GM23338 (cell line): ENCODE results near the gene VSIR. TPM values are rescaled to one million over a fixed set of nuclear protein-coding genes. Genes with fewer than 3 reads are reported as not detected.

Experiments used
- ATAC-seq: fragments of 200-7000 bp; cut with Tn5 transposase; 3 replicates; pipeline ENCODE4 v1.9.1; 2020
- DNase-seq: peaks from one replicate; pipeline ENCODE4 v3.0.0-alpha.2; 2015; ENCODE audit warnings: low spot score
- H2AFZ ChIP-seq: fragments of 200-600 bp; sonication (generic); 2 replicates; pipeline ENCODE4 v1.8.0; 2016; ENCODE audit warnings: antibody characterized with exemption, mild to moderate bottlenecking, moderate library complexity
- H3F3A ChIP-seq: fragments of 200-600 bp; sonication (generic); replicated peaks from 2 replicates; pipeline ENCODE4 v1.8.0; 2017; ENCODE audit warnings: antibody characterized with exemption, mixed run types, low read depth
- H3K27ac ChIP-seq: fragments of 200-600 bp; sonication (generic); 2 replicates; pipeline ENCODE4 v1.6.1; 2016; ENCODE audit warnings: low read depth
- H3K27me3 ChIP-seq: fragments of 200-600 bp; sonication (generic); 2 replicates; pipeline ENCODE4 v1.8.0; 2016; ENCODE audit warnings: mild to moderate bottlenecking, mixed run types, moderate library complexity; ENCODE audit not compliant: insufficient read depth
- H3K36me3 ChIP-seq: fragments of 200-600 bp; sonication (generic); 2 replicates; pipeline ENCODE4 v1.8.0; 2016; ENCODE audit warnings: mild to moderate bottlenecking; ENCODE audit not compliant: insufficient read depth
- H3K4me1 ChIP-seq: fragments of 200-600 bp; sonication (generic); 2 replicates; pipeline ENCODE4 v1.8.0; 2016; ENCODE audit warnings: mild to moderate bottlenecking, moderate library complexity; ENCODE audit not compliant: insufficient read depth
- H3K4me2 ChIP-seq: fragments of 200-600 bp; sonication (generic); 2 replicates; pipeline ENCODE4 v1.7.1; 2017; ENCODE audit warnings: mixed run types
- H3K4me3 ChIP-seq: fragments of 200-600 bp; sonication (generic); 2 replicates; pipeline ENCODE4 v1.6.1; 2016; ENCODE audit warnings: mixed run types
- H3K79me2 ChIP-seq: fragments of 200-600 bp; sonication (generic); replicated peaks from 2 replicates; pipeline ENCODE4 v1.8.0; 2017; ENCODE audit warnings: mild to moderate bottlenecking; ENCODE audit not compliant: insufficient read depth
- H3K9me2 ChIP-seq: fragments of 200-600 bp; sonication (generic); 2 replicates; pipeline ENCODE4 v1.8.0; 2017; ENCODE audit not compliant: insufficient read depth
- H4K20me1 ChIP-seq: fragments of 200-600 bp; sonication (generic); replicated peaks from 2 replicates; pipeline ENCODE4 v1.8.0; 2017; ENCODE audit warnings: mild to moderate bottlenecking; ENCODE audit not compliant: insufficient read depth
- H3K27ac Mint-ChIP-seq: 2 replicates; pipeline ENCODE4 v1.8.0; 2020; ENCODE audit warnings: inconsistent platforms, mild to moderate bottlenecking, moderate library complexity, mixed read lengths
- H3K27me3 Mint-ChIP-seq: 3 replicates; pipeline ENCODE4 v1.8.0; 2022; ENCODE audit warnings: low read depth, mild to moderate bottlenecking, moderate library complexity, mixed read lengths, inconsistent platforms; ENCODE audit not compliant: insufficient read depth, poor library complexity
- H3K36me3 Mint-ChIP-seq: 3 replicates; pipeline ENCODE4 v1.8.0; 2021; ENCODE audit warnings: low read depth, mild to moderate bottlenecking, inconsistent platforms, moderate library complexity, mixed read lengths
- H3K4me1 Mint-ChIP-seq: 3 replicates; pipeline ENCODE4 v1.8.0; 2020; ENCODE audit warnings: mild to moderate bottlenecking, inconsistent platforms, mixed read lengths
- H3K4me3 Mint-ChIP-seq: 3 replicates; pipeline ENCODE4 v1.8.0; 2021; ENCODE audit warnings: moderate library complexity, mild to moderate bottlenecking, inconsistent platforms, mixed read lengths
- H3K9me3 Mint-ChIP-seq: 3 replicates; pipeline ENCODE4 v1.8.0; 2020; ENCODE audit warnings: moderate library complexity, mild to moderate bottlenecking, inconsistent platforms, mixed read lengths
- CREB1 ChIP-seq: fragments of 250-450 bp; sonication (Bioruptor Pico); IDR thresholded peaks from 2 replicates; pipeline ENCODE4 v1.5.0; 2020; ENCODE audit warnings: low read depth, mild to moderate bottlenecking, moderate library complexity
- EZH2 ChIP-seq: fragments of 200-600 bp; sonication (generic); IDR thresholded peaks from one replicate; pipeline ENCODE4 v1.8.0; 2017; ENCODE audit warnings: antibody characterized with exemption, mild to moderate bottlenecking, low read depth; ENCODE audit not compliant: unreplicated experiment
- EZH2phosphoT487 ChIP-seq: fragments of 200-600 bp; sonication (generic); IDR thresholded peaks from one replicate; pipeline ENCODE4 v1.8.1; 2018; ENCODE audit warnings: antibody characterized with exemption; ENCODE audit not compliant: unreplicated experiment
- JUNB ChIP-seq: IDR thresholded peaks from one replicate; pipeline ENCODE4 v1.6.1; 2016; ENCODE audit warnings: antibody characterized with exemption; ENCODE audit not compliant: unreplicated experiment
- NANOG ChIP-seq: IDR thresholded peaks from 2 replicates; pipeline ENCODE4 v1.6.1; 2016; ENCODE audit warnings: antibody characterized with exemption, borderline replicate concordance
- POLR2AphosphoS5 ChIP-seq: IDR thresholded peaks from 2 replicates; pipeline ENCODE4 v1.6.1; 2016; ENCODE audit warnings: antibody characterized with exemption, low read depth
- STAT1 ChIP-seq: IDR thresholded peaks from one replicate; pipeline ENCODE4 v1.6.1; 2016; ENCODE audit warnings: antibody characterized with exemption; ENCODE audit not compliant: unreplicated experiment
- ZNF114 ChIP-seq: fragments of 250-450 bp; sonication (Bioruptor Pico); IDR thresholded peaks from 2 replicates; pipeline ENCODE4 v1.5.0; 2020; ENCODE audit warnings: mild to moderate bottlenecking, moderate library complexity
- polyA plus RNA-seq: library from polyadenylated mRNA; unstranded; fragments of >200 nt; fragmentation: Nextera tagmentation; extraction: Ambion mirVana; gene quantifications from 2 replicates; pipeline ENCODE4 v1.2.1, GENCODE V29; 2016
- total RNA-seq: library from RNA; depleted of rRNA; stranded (reverse); fragments of >200 nt; shearing (Covaris generic); gene quantifications from 2 replicates; pipeline ENCODE4 v1.2.3, GENCODE V29; 2014
- TF ChIP-seq, protein P1 (sequence below), 2 experiments: fragments of 200-600 bp in 1 of 2; sonication (generic) in 1 of 2; conservative IDR thresholded peaks; 2 replicates each; pipeline versions ENCODE4 v1.5.1 to v1.6.1; 2016 to 2017; ENCODE audit warnings: antibody characterized with exemption in 2 of 2, low read depth in 2 of 2, mild to moderate bottlenecking in 2 of 2, moderate library complexity in 1 of 2
- TF ChIP-seq, protein P2 (sequence below): IDR thresholded peaks from one replicate; pipeline ENCODE4 v1.6.1; 2018; ENCODE audit warnings: antibody characterized with exemption; ENCODE audit not compliant: unreplicated experiment
- TF ChIP-seq, protein P3 (sequence below): fragments of 250-450 bp; sonication (Bioruptor Pico); IDR thresholded peaks from 2 replicates; pipeline ENCODE4 v1.5.0; 2020; ENCODE audit warnings: mild to moderate bottlenecking, moderate library complexity
- TF ChIP-seq, protein P4 (sequence below): IDR thresholded peaks from 2 replicates; pipeline ENCODE4 v1.6.1; 2016; ENCODE audit warnings: antibody characterized with exemption

VSIR gene
- total and polyA plus RNA-seq, 2 experiments from 2014 or later: 0.10 to 0.74 TPM

DNA sequence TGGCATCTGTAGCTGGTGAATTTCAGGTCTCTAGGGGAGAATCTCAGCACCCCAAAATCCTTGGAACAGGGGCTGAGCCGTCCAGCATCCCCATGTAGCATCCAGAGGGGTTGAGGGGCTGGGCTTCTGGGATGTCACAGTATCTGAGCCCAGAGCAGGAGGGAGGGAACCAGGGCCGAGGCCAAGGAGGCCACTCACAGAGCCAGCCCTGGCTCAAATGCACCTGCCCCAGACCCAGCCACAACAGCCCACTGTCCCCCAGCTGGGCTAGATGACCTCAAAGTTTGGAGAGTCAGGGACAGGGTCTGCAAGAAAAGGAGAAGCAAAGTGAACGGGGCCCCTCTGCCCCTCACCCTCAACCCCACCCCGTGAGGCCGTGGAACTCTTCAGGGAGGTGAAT is 22.3 kb downstream of the VSIR start:
- Histone ChIP-seq H2AFZ (no peak overlapping the region), H3K4me1 (peaks cover 5% of the 10 kb centered on the region; the same call in 1 of the 2 replicates), H3K79me2 (no peaks in the 10 kb centered on the region), H3K4me2 (no peak overlapping the region), H4K20me1 (no peaks in the 10 kb centered on the region), H3K27me3 (no peaks in the 10 kb centered on the region), H3K9me2 (no peaks in the 10 kb centered on the region), H3K36me3 (no peaks in the 10 kb centered on the region), H3F3A (no peaks in the 10 kb centered on the region), H3K27ac (no peak overlapping the region), H3K4me3 (no peak overlapping the region)
- no peak overlapping the region for H3K27ac Mint-ChIP-seq
- DNase-seq (no peak), ATAC-seq (no peak)
- H3K4me1 Mint-ChIP-seq: peaks cover 38% of the 10 kb centered on the region
- H3K27me3 Mint-ChIP-seq: peaks cover 13% of the 10 kb centered on the region
- TF ChIP-seq, protein P1, sequence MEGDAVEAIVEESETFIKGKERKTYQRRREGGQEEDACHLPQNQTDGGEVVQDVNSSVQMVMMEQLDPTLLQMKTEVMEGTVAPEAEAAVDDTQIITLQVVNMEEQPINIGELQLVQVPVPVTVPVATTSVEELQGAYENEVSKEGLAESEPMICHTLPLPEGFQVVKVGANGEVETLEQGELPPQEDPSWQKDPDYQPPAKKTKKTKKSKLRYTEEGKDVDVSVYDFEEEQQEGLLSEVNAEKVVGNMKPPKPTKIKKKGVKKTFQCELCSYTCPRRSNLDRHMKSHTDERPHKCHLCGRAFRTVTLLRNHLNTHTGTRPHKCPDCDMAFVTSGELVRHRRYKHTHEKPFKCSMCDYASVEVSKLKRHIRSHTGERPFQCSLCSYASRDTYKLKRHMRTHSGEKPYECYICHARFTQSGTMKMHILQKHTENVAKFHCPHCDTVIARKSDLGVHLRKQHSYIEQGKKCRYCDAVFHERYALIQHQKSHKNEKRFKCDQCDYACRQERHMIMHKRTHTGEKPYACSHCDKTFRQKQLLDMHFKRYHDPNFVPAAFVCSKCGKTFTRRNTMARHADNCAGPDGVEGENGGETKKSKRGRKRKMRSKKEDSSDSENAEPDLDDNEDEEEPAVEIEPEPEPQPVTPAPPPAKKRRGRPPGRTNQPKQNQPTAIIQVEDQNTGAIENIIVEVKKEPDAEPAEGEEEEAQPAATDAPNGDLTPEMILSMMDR (conservative IDR thresholded peaks at IDR 0.05; ENCODE audit: low read depth in 2 of 2): no peak
- TF ChIP-seq NANOG (no peak), CREB1 (CRISPR knock-in tag) (no peak), ZNF114 (CRISPR knock-in tag) (no peak), EZH2 (no peak), STAT1 (no peak), EZH2phosphoT487 (no peak), JUNB (no peak), POLR2AphosphoS5 (no peak)
- TF ChIP-seq, protein P2, sequence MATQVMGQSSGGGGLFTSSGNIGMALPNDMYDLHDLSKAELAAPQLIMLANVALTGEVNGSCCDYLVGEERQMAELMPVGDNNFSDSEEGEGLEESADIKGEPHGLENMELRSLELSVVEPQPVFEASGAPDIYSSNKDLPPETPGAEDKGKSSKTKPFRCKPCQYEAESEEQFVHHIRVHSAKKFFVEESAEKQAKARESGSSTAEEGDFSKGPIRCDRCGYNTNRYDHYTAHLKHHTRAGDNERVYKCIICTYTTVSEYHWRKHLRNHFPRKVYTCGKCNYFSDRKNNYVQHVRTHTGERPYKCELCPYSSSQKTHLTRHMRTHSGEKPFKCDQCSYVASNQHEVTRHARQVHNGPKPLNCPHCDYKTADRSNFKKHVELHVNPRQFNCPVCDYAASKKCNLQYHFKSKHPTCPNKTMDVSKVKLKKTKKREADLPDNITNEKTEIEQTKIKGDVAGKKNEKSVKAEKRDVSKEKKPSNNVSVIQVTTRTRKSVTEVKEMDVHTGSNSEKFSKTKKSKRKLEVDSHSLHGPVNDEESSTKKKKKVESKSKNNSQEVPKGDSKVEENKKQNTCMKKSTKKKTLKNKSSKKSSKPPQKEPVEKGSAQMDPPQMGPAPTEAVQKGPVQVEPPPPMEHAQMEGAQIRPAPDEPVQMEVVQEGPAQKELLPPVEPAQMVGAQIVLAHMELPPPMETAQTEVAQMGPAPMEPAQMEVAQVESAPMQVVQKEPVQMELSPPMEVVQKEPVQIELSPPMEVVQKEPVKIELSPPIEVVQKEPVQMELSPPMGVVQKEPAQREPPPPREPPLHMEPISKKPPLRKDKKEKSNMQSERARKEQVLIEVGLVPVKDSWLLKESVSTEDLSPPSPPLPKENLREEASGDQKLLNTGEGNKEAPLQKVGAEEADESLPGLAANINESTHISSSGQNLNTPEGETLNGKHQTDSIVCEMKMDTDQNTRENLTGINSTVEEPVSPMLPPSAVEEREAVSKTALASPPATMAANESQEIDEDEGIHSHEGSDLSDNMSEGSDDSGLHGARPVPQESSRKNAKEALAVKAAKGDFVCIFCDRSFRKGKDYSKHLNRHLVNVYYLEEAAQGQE: no peak
- TF ChIP-seq, protein P3, sequence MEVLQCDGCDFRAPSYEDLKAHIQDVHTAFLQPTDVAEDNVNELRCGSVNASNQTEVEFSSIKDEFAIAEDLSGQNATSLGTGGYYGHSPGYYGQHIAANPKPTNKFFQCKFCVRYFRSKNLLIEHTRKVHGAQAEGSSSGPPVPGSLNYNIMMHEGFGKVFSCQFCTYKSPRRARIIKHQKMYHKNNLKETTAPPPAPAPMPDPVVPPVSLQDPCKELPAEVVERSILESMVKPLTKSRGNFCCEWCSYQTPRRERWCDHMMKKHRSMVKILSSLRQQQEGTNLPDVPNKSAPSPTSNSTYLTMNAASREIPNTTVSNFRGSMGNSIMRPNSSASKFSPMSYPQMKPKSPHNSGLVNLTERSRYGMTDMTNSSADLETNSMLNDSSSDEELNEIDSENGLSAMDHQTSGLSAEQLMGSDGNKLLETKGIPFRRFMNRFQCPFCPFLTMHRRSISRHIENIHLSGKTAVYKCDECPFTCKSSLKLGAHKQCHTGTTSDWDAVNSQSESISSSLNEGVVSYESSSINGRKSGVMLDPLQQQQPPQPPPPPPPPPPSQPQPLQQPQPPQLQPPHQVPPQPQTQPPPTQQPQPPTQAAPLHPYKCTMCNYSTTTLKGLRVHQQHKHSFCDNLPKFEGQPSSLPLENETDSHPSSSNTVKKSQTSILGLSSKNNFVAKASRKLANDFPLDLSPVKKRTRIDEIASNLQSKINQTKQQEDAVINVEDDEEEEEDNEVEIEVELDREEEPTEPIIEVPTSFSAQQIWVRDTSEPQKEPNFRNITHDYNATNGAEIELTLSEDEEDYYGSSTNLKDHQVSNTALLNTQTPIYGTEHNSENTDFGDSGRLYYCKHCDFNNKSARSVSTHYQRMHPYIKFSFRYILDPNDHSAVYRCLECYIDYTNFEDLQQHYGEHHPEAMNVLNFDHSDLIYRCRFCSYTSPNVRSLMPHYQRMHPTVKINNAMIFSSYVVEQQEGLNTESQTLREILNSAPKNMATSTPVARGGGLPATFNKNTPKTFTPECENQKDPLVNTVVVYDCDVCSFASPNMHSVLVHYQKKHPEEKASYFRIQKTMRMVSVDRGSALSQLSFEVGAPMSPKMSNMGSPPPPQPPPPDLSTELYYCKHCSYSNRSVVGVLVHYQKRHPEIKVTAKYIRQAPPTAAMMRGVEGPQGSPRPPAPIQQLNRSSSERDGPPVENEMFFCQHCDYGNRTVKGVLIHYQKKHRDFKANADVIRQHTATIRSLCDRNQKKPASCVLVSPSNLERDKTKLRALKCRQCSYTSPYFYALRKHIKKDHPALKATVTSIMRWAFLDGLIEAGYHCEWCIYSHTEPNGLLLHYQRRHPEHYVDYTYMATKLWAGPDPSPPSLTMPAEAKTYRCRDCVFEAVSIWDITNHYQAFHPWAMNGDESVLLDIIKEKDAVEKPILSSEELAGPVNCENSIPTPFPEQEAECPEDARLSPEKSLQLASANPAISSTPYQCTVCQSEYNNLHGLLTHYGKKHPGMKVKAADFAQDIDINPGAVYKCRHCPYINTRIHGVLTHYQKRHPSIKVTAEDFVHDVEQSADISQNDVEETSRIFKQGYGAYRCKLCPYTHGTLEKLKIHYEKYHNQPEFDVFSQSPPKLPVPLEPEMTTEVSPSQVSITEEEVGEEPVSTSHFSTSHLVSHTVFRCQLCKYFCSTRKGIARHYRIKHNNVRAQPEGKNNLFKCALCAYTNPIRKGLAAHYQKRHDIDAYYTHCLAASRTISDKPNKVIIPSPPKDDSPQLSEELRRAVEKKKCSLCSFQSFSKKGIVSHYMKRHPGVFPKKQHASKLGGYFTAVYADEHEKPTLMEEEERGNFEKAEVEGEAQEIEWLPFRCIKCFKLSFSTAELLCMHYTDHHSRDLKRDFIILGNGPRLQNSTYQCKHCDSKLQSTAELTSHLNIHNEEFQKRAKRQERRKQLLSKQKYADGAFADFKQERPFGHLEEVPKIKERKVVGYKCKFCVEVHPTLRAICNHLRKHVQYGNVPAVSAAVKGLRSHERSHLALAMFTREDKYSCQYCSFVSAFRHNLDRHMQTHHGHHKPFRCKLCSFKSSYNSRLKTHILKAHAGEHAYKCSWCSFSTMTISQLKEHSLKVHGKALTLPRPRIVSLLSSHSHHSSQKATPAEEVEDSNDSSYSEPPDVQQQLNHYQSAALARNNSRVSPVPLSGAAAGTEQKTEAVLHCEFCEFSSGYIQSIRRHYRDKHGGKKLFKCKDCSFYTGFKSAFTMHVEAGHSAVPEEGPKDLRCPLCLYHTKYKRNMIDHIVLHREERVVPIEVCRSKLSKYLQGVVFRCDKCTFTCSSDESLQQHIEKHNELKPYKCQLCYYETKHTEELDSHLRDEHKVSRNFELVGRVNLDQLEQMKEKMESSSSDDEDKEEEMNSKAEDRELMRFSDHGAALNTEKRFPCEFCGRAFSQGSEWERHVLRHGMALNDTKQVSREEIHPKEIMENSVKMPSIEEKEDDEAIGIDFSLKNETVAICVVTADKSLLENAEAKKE (CRISPR knock-in tag): no peak
- TF ChIP-seq, protein P4, sequence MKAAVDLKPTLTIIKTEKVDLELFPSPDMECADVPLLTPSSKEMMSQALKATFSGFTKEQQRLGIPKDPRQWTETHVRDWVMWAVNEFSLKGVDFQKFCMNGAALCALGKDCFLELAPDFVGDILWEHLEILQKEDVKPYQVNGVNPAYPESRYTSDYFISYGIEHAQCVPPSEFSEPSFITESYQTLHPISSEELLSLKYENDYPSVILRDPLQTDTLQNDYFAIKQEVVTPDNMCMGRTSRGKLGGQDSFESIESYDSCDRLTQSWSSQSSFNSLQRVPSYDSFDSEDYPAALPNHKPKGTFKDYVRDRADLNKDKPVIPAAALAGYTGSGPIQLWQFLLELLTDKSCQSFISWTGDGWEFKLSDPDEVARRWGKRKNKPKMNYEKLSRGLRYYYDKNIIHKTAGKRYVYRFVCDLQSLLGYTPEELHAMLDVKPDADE: no peak
- no peaks in the 10 kb centered on the region for H3K36me3 Mint-ChIP-seq
- H3K9me3 Mint-ChIP-seq: no peaks in the 10 kb centered on the region
- no peak overlapping the region for H3K4me3 Mint-ChIP-seq
